Left lobe of liver (tissue), 2 donors: Measurements from ENCODE around the gene PARVA. TPM values are rescaled to one million over a fixed set of nuclear protein-coding genes. Genes with fewer than 3 reads are reported as not detected.

Source experiments
- ATAC-seq: fragments of 200-7000 bp; cut with Tn5 transposase; one replicate; pipeline ENCODE4 v1.9.1; 2020; ENCODE audit warnings: mild to moderate bottlenecking, moderate library complexity
- DNase-seq: peaks from one replicate; pipeline ENCODE4 v3.0.0-alpha.2; 2020; ENCODE audit warnings: low spot score
- total RNA-seq: library from RNA; stranded (reverse); gene quantifications from one replicate; pipeline ENCODE4 v1.2.1, GENCODE V29; 2021
- donor health status: DM: no; HTN: no; CAD: no; lungs with moderate emphysema.
- donor health status: DM: no; HTN: yes; CAD: no.

The PARVA gene
- total RNA-seq, 1 donor from 2014 or later = 22.4 TPM

GRCh38 chr11:12455938-12456337 is 78.6 kb downstream of the PARVA start:
- DNase-seq = no peak
- ATAC-seq = no peak

DNA sequence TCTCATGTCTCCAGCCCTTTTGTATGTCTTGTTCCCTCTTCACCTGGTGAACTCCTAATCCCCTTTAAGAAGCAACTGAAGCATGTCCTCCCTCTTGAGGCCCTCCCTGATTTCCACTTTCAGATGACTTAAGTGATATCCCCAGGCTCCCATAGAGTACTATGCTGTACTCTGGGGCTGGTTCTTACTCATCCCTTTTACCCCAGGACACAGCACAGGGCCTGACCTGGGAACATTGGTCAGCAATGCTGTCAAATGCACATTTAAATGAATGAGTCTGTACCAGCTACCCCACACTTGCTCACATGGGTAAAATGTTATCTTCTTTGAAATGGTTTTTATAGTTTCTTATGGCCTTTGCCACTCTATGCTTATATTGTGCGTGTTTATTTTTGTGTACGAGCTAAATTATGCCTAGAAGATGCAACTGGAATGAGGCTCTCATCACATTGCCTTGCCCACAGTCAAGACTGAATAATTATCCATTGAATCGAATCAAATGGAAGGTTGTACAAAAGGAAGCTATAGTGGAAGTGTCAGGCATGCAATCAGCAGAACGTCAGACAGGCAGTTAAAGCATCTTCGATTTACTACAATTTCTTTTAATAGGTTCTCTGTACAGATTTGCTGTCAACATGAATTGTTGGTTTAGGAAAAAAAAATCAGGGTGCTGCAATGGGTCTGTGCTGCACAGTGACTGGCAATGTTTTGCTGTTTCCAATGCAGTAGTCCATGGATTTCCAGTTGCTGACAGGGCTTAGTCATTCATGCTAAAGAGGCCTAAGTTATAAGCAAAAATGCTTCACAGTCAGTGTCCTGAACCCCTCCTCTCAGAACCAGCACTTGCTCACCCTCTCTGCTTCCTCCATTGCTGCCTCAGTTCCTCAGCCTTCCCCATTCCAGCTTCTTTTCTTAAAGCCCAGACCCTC is 79.5 kb downstream of the PARVA start:
- DNase-seq (no peak), ATAC-seq (no peak)

DNA sequence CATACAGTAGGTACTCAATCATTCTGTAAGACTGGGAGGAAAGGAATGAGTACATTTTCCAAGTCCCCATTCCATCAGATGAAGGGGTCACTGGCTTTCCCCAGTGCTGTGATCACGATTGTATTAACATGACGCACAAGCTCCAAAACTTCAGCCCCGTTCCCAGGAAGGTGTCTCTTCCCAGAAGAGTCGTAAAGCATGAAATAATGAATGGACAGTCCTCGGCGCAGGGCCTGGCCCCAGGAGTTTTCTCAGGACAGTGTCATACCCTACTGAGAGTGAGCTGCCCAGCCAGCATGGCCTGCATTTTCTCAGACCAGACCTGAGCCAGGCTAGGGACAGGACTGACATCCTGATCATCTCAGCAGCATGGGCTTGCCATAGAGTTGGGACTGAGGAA is 80.7 kb downstream of the PARVA start:
- ATAC-seq (no peak), DNase-seq (no peak)

GRCh38 chr11:12459374-12459773 is 82.0 kb downstream of the PARVA start:
- ATAC-seq (no peak), DNase-seq (no peak)

DNA sequence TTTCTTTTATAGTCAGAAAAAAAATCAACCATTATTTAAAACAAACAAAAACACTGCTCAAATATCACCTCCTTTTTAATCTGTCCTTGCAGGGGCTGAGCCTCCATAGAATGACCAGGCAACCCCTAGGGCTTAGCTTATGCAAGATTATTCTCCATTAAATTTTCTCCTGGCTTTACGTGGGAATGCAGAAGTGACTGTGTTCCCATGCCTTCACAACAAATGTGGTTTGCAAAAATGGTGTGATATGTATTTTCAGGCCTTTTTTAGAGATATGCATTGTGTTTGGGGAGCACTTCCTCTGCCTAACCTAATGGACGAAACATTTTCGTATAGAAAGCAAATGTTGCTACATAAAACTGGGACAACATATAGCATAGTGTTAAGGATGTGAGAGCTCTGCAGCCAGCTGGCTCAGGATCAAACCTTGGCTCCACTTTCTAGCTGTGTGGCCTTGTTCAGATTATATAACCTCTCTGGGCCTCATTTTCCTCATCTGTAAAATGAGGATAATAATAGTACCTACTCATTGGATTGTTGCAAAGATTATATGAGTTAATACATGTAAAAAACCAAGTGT is 82.6 kb downstream of the PARVA start:
- ATAC-seq (no peak), DNase-seq (no peak)

- ATAC-seq (no peak), DNase-seq (no peak)
Measured at GRCh38 chr11:12460466-12460865, 83.1 kb downstream of the PARVA start.

DNA sequence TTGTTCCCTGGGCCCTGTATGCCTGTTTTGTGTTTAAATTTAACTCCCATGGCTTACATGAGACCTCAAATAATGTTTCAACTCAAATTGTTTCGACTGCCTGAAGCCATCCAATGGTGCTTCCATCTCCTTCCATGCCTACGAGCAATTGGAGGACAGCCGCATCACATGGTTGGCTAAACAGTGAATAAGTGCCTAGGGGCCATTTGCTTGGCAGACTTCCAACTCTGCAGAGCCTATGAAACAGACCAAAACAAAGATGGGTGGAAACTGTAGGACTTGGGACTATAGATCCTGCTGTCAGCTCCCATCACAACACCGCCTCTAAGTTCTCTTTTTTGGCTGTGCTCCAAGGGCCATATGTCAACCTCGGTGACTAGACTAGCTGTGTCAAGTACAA is 84.1 kb downstream of the PARVA start:
- DNase-seq (no peak), ATAC-seq (no peak)

DNA sequence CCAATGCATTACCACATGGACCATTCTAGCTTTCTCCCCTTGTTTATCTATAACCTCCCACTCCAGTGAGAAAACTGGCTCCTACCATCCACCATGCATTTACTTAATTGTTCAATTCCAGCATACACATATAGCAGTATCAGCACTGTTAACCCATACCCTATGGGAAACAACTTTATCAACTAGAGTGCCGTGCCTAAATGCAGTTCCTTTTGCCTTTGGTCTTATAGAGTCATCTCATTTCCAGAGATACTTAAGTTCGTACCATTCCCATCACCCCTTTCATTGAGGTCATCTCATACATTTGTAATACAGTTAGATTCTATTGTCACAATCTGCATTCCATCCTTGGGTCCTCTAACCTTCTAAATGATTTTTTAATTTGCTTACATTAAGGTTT is 86.9 kb downstream of the PARVA start:
- DNase-seq = no peak

GRCh38 chr11:12465332-12465731 is 88.0 kb downstream of the PARVA start:
- ATAC-seq (no peak), DNase-seq (no peak)

More for the DNA sequence above, 86.9 kb downstream of the PARVA start:
- ATAC-seq = no peak

- ATAC-seq = no peak
Measured at GRCh38 chr11:12467610-12468009, 90.2 kb downstream of the PARVA start.

DNA sequence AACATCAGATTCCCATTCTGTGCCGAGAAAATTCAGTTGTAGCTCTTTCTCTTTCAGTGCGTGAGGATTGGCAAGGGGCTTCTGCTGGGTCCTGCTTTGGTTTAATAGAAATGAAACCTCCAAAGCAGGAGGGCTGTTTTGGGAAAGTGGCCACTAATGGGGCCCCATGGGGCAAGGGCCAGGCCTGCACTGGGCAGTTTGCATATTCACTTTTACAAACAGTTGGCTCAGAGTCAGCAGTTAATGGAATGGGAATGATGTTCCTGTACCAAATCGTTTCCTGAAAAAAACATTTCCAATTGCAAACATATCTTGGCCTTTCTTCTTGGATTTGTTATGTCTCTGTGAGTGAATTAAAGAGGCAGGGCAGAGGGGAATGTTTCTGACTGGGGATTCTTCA is 92.1 kb downstream of the PARVA start:
- DNase-seq (no peak), ATAC-seq (no peak)

More at GRCh38 chr11:12467610-12468009, 90.2 kb downstream of the PARVA start:
- no peak for DNase-seq

DNA sequence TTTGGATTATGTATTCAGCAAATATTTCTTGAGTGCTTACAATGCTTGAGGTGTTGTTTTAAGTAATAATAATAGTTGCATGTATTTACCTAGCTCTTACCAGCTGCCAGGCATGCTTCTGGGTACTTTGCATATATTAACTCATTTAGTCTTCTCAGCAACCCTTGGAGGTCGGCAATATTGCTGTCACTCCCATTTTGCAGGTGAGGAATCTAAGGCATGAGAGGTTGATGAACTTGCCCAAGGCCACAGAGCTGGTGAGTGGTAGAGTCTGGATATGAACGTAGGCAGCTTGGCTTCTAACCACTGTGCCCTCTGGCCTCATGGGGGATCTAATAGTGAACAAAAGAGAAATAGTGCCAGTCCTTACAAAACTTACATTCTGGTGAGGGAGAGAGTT is 92.9 kb downstream of the PARVA start:
- ATAC-seq (no peak), DNase-seq (no peak)

DNA sequence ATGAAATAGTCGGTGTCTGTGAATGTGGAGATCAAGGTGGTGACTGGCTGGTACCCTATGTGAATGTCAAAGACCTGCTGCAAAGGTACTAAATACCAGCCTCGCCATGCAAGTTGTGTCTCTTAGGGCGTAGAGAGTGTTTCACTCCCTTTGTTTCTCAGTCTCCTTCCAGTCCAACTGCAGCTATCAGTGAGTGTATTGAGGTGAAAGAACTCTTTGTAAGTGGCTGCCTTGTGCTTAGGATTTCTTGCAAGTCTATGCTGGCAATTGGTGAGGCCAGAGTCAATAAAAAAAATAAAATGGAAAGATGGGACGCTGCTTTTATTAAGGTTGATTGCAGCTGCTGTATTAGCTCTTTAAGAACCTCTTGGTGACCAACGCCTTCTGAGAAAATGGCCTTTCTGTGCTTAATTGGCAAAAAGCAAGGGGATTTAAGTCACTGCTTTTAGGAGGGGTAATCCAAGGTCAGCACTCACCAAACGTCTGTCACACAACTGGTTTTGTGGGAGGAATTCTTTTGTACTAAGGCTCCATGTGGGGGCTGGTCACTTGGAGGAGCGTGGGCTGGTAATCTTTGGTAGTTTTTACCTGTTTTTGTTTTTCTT is 95.1 kb downstream of the PARVA start:
- ATAC-seq (no peak), DNase-seq (no peak)

- DNase-seq = no peak
- ATAC-seq = no peak
Measured at GRCh38 chr11:12473381-12473780, 96.0 kb downstream of the PARVA start.

- ATAC-seq (no peak), DNase-seq (no peak)
Measured at GRCh38 chr11:12474871-12475270, 97.5 kb downstream of the PARVA start.

- ATAC-seq = no peak
- no peak for DNase-seq
Measured at GRCh38 chr11:12478743-12479142, 101.4 kb downstream of the PARVA start.

GRCh38 chr11:12480401-12480800 is 103.0 kb downstream of the PARVA start:
- ATAC-seq (no peak), DNase-seq (no peak)

GRCh38 chr11:12482839-12483238 is 105.5 kb downstream of the PARVA start:
- peak; percentile 91 for ATAC-seq
- peak; percentile 68 for DNase-seq

GRCh38 chr11:12483604-12484003 is 106.2 kb downstream of the PARVA start:
- ATAC-seq (no peak), DNase-seq (no peak)

- ATAC-seq = peak; percentile 48
Measured at GRCh38 chr11:12485328-12485727, 108.0 kb downstream of the PARVA start.

GRCh38 chr11:12489246-12489772 is 111.9 kb downstream of the PARVA start:
- ATAC-seq (no peak), DNase-seq (no peak)

More at GRCh38 chr11:12485328-12485727, 108.0 kb downstream of the PARVA start:
- no peak for DNase-seq

- DNase-seq (no peak), ATAC-seq (no peak)
Measured at GRCh38 chr11:12494699-12495098, 117.3 kb downstream of the PARVA start.
